SK-N-SH treated with all-trans-retinoic acid at 6 μM for 48 hours (cell line): ENCODE data around the gene SHROOM4.

Source experiments
- BACH2 ChIP-seq: fragments of 250-450 bp; sonication (Bioruptor Pico); IDR thresholded peaks from 2 replicates; pipeline ENCODE4 v1.9.0; 2021; ENCODE audit warnings: mild to moderate bottlenecking, borderline replicate concordance
- CSDC2 ChIP-seq: fragments of 250-450 bp; sonication (Bioruptor Pico); IDR thresholded peaks from 2 replicates; pipeline ENCODE4 v1.5.0; 2020; ENCODE audit warnings: mild to moderate bottlenecking, moderate library complexity
- GLIS3 ChIP-seq: fragments of 250-450 bp; sonication (Bioruptor Pico); IDR thresholded peaks from 2 replicates; pipeline ENCODE4 v1.5.0; 2020; ENCODE audit warnings: mild to moderate bottlenecking, moderate library complexity
- OSR1 ChIP-seq: fragments of 250-450 bp; sonication (Bioruptor Pico); IDR thresholded peaks from 2 replicates; pipeline ENCODE4 v1.8.0; 2022; ENCODE audit warnings: moderate library complexity, mild to moderate bottlenecking, inconsistent platforms
- PATZ1 ChIP-seq: fragments of 250-450 bp; sonication (Bioruptor Pico); IDR thresholded peaks from 2 replicates; pipeline ENCODE4 v1.8.0; 2020; ENCODE audit warnings: mild to moderate bottlenecking, moderate library complexity, borderline replicate concordance
- RARB ChIP-seq: fragments of 250-450 bp; sonication (Bioruptor Pico); IDR thresholded peaks from 2 replicates; pipeline ENCODE4 v1.8.0; 2021; ENCODE audit warnings: mild to moderate bottlenecking, moderate library complexity
- TCF4 ChIP-seq: fragments of 250-450 bp; sonication (Bioruptor Pico); IDR thresholded peaks from 2 replicates; pipeline ENCODE4 v1.8.0; 2021; ENCODE audit warnings: mild to moderate bottlenecking, moderate library complexity, borderline replicate concordance
- TOX ChIP-seq: fragments of 250-450 bp; sonication (Bioruptor Pico); IDR thresholded peaks from 2 replicates; pipeline ENCODE4 v1.8.0; 2021; ENCODE audit warnings: mild to moderate bottlenecking, moderate library complexity, borderline replicate concordance
- ZC3H10 ChIP-seq: fragments of 250-450 bp; sonication (Bioruptor Pico); IDR thresholded peaks from 2 replicates; pipeline ENCODE4 v1.5.1; 2021; ENCODE audit warnings: mild to moderate bottlenecking, moderate library complexity
- ZFP30 ChIP-seq: fragments of 450-650 bp; formaldehyde crosslinking; IDR thresholded peaks from 2 replicates; pipeline ENCODE4 v1.5.0; 2022; ENCODE audit warnings: mild to moderate bottlenecking, moderate library complexity
- ZNF8 ChIP-seq: fragments of 450-650 bp; formaldehyde crosslinking; IDR thresholded peaks from 2 replicates; pipeline ENCODE4 v1.5.0; 2020; ENCODE audit warnings: mild to moderate bottlenecking, moderate library complexity

- TF ChIP-seq RARB (CRISPR knock-in tag) (no peak), ZFP30 (CRISPR knock-in tag) (no peak), TCF4 (CRISPR knock-in tag) (no peak), GLIS3 (CRISPR knock-in tag) (no peak), ZNF8 (no peak), BACH2 (CRISPR knock-in tag) (no peak), TOX (CRISPR knock-in tag) (no peak), ZC3H10 (no peak), OSR1 (CRISPR knock-in tag) (no peak), PATZ1 (CRISPR knock-in tag) (no peak), CSDC2 (CRISPR knock-in tag) (no peak)
Measured at GRCh38 chrX:50825825-50826224, 11.8 kb upstream of the SHROOM4 start.
